Measurements from ENCODE around the gene PIEZO2.
A peak's percentile ranks its signal among the peaks of the same experiment; 100 is the strongest.
"Not testable (repeated sequence)": the region's sequence is repeated elsewhere in the genome, so short reads cannot be mapped to it uniquely, and the experiment has no call there.

Gene PIEZO2

DNA sequence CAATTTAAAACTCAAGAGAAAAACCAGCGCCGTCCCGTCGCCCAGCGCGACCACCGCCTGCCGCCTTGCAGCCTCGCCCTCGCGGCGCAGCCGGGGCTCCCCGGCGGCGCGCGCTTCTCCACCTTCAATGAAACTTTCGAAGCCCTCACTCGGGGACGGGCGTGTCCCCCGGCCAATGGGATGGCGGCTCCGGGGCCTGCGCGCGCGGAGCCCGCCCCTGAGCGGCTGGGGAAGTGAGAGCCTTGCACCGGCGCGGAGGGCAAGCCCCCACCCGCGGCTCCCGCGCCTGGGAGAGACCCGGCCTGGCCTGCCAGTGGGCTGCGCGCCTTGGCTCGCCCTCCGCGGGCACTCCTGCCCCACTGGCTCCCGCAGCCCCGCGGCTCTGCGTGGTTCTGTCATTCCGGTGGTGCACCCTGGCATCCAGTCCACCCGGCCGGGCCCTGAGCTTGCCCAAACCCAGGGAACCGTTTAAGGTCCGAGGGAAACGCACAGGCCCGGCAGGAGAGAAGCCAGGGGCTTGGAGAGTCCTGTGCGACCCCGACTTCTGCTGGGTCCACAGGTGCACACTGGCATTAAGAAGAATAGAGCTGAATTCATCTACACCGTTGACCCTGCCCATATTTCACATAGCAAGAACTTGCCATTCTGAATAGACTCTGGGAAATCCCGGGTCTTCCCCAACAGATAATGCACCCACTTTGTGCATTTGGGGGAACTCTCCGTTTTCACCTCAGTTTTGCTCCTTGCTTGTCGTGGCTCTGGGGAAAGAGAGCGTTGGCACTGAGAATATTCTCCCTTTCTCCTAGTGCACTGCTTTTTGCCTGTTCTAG lies at the start of gene PIEZO2:
Gene PIEZO2, minus strand, starts transcription at position 129 of the 830 bp plus-strand sequence. CDS start 981 bp downstream, outside the sequence.
- TF ChIP-seq, protein P1, sequence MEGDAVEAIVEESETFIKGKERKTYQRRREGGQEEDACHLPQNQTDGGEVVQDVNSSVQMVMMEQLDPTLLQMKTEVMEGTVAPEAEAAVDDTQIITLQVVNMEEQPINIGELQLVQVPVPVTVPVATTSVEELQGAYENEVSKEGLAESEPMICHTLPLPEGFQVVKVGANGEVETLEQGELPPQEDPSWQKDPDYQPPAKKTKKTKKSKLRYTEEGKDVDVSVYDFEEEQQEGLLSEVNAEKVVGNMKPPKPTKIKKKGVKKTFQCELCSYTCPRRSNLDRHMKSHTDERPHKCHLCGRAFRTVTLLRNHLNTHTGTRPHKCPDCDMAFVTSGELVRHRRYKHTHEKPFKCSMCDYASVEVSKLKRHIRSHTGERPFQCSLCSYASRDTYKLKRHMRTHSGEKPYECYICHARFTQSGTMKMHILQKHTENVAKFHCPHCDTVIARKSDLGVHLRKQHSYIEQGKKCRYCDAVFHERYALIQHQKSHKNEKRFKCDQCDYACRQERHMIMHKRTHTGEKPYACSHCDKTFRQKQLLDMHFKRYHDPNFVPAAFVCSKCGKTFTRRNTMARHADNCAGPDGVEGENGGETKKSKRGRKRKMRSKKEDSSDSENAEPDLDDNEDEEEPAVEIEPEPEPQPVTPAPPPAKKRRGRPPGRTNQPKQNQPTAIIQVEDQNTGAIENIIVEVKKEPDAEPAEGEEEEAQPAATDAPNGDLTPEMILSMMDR (IDR thresholded peaks at IDR 0.05; ENCODE audit: extremely low read depth, insufficient read depth, missing control alignments), result no peak
- peak; percentile 97 for DNase-seq (ENCODE audit: low spot score)
- in situ Hi-C loops (cut with MboI; ENCODE audit: low pct_unique_long_range_greater_than_20kb, low sequenced_read_pairs, unreplicated experiment), result loop anchor here (10.0 kb wide), 2 partner anchors 315 to 595 kb away; no protein-coding TSS in a partner anchor

- in situ Hi-C loops (cut with MboI; ENCODE audit: low pct_unique_long_range_greater_than_20kb, low sequenced_read_pairs, unreplicated experiment), result loop anchor here (25.0 kb wide), 1 partner anchor 104 kb away; no protein-coding TSS in a partner anchor
- TF ChIP-seq, protein P1 (IDR thresholded peaks at IDR 0.05; ENCODE audit: extremely low read depth, insufficient read depth, missing control alignments), result no peak
- no peak for DNase-seq (ENCODE audit: low spot score)
These were observed 34.3 kb upstream of the PIEZO2 start for GRCh38 chr18:11183637-11184036.

- in situ Hi-C loops (cut with MboI; ENCODE audit: low pct_unique_long_range_greater_than_20kb, low sequenced_read_pairs, unreplicated experiment), result loop anchor here (25.0 kb wide), 1 partner anchor 106 kb away; no protein-coding TSS in a partner anchor
- DNase-seq (ENCODE audit: low spot score), result not testable (repeated sequence)
These were observed 32.3 kb upstream of the PIEZO2 start for GRCh38 chr18:11181629-11182028.

- no peak for DNase-seq (ENCODE audit: low spot score)
These were observed 30.7 kb upstream of the PIEZO2 start for GRCh38 chr18:11179959-11180519.

GRCh38 chr18:11178951-11179549 lies 29.7 kb upstream of the PIEZO2 start:
- in situ Hi-C loops (cut with MboI; ENCODE audit: low pct_unique_long_range_greater_than_20kb, low sequenced_read_pairs, unreplicated experiment), result loop anchor here (25.0 kb wide), 1 partner anchor 108 kb away; no protein-coding TSS in a partner anchor
- TF ChIP-seq, protein P1 (IDR thresholded peaks at IDR 0.05; ENCODE audit: extremely low read depth, insufficient read depth, missing control alignments), result no peak
- DNase-seq (ENCODE audit: low spot score), result no peak

More at GRCh38 chr18:11179959-11180519, 30.7 kb upstream of the PIEZO2 start:
- TF ChIP-seq, protein P1 (IDR thresholded peaks at IDR 0.05; ENCODE audit: extremely low read depth, insufficient read depth, missing control alignments), result no peak
- in situ Hi-C loops (cut with MboI; ENCODE audit: low pct_unique_long_range_greater_than_20kb, low sequenced_read_pairs, unreplicated experiment), result loop anchor here (25.0 kb wide), 1 partner anchor 107 kb away; no protein-coding TSS in a partner anchor

DNA sequence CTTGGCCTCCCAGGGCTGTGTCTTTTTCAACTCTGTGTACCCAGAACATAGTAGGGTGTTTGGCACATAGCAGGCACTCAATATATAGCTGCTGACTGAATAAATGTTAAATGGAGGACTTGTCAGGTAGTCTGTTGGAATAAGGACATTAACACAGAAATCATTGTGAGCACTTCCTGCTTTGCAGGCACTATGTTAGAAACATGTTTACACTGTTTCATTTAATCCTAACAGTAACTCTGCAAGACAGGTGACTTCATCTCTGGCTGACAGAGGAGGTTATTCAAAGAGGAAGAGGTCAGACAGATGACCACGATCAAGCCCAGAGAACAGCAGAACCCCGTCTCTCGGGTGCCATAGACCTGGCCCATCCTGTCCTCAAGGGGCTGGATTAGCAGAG lies 28.0 kb upstream of the PIEZO2 start:
- no peak for DNase-seq (ENCODE audit: low spot score)

More for the DNA sequence above, 28.0 kb upstream of the PIEZO2 start:
- in situ Hi-C loops (cut with MboI; ENCODE audit: low pct_unique_long_range_greater_than_20kb, low sequenced_read_pairs, unreplicated experiment), result loop anchor here (25.0 kb wide), 1 partner anchor 110 kb away; no protein-coding TSS in a partner anchor
- TF ChIP-seq, protein P1 (IDR thresholded peaks at IDR 0.05; ENCODE audit: extremely low read depth, insufficient read depth, missing control alignments), result no peak

Data from GM13977 (cell line).